ENCODE measurements around the gene ZNF32. TPM values are rescaled to one million over a fixed set of nuclear protein-coding genes. Genes with fewer than 3 reads are reported as not detected.

ZNF32 gene
- total and polyA plus RNA-seq, 2 of the 8 experiments (the other 6 are each of a cell fraction or from before 2014, with no cell fraction given), result 17.2 to 22.5 TPM

GRCh38 chr10:43606323-43607198, 42.1 kb downstream of the ZNF32 start, which contains the start of gene ZNF485:
Gene ZNF485, plus strand, starts transcription at chr10:43606438. Its CDS starts 613 bp downstream, at chr10:43607051.
- peak within 1 kb of the TSS; percentile 75 for H3K18ac ChIP-seq (ENCODE audit: extremely low read depth, low read length)
- DNase-seq (ENCODE audit: low read depth in 1 of 2, low spot score in 2 of 2) (peak; percentile 33 to 85), FAIRE-seq (no peak)
- H4K8ac ChIP-seq (ENCODE audit: extremely low read depth, insufficient read depth, low read length), result 0 out of 2 replicates have a peak within 1 kb of the TSS, but pooled peaks have one; percentile 2
- peak within 1 kb of the TSS; percentile 31 for H2AFZ ChIP-seq (ENCODE audit: low read length)
- H3K27me3 ChIP-seq (replicated peaks in 1 of 4; ENCODE audit: control insufficient read depth in 3 of 4, extremely low read depth in 1 of 4, insufficient read depth in 3 of 4, low read length in 3 of 4), result peaks cover 0 to 5% (median 2%) of the 10 kb centered on the region in 4 experiments; a peak in 2 of 7 replicates
- no peak within 1 kb of the TSS for H2BK120ac ChIP-seq (replicated peaks; ENCODE audit: low read depth, low read length)
- no peaks in the 10 kb centered on the region for H3K79me2 ChIP-seq (ENCODE audit: control insufficient read depth in 1 of 2, insufficient read depth in 2 of 2, low read length in 2 of 2)
- H3K23ac ChIP-seq (ENCODE audit: insufficient read length), result no peak within 1 kb of the TSS
- H3K4me3 ChIP-seq (ENCODE audit: extremely low read depth in 1 of 4, insufficient read depth in 2 of 4, low read depth in 3 of 4, low read length in 4 of 4), result peak within 1 kb of the TSS; percentile 47 to 69 (median 53)
- 0 out of 2 replicates have a peak within 1 kb of the TSS, but pooled peaks have one; percentile 13 for H2BK5ac ChIP-seq (ENCODE audit: low read depth, low read length)
- H2AK5ac ChIP-seq (ENCODE audit: low read depth, low read length), result no peak within 1 kb of the TSS
- no peak within 1 kb of the TSS for H2BK12ac ChIP-seq (ENCODE audit: low read depth, low read length)
- no peak within 1 kb of the TSS for H3K56ac ChIP-seq (replicated peaks; ENCODE audit: insufficient read length, low read depth, low read length)
- H3K9ac ChIP-seq (replicated peaks in 1 of 4; ENCODE audit: extremely low read depth in 1 of 4, low read depth in 3 of 4, low read length in 3 of 4), result peak within 1 kb of the TSS in 3 of 4 experiments; percentile 20 to 46 (median 38); a peak in 4 of 7 replicates
- no peak within 1 kb of the TSS for H3K14ac ChIP-seq (ENCODE audit: insufficient read length)
- 9% methylated on average over 48 of the region's 58 CpGs; no CpG with 5 or more reads in 1 of the 2 experiments for WGBS, 2 experiments (ENCODE audit: extremely low coverage in 1 of 2, insufficient coverage in 1 of 2, insufficient read length in 1 of 2, insufficient replicate concordance in 2 of 2, low coverage in 1 of 2, low lambda C conversion rate in 2 of 2, missing lambda C conversion rate in 1 of 2)
- H2BK20ac ChIP-seq (ENCODE audit: low read length), result no peak within 1 kb of the TSS
- H4K20me1 ChIP-seq (replicated peaks in 1 of 2; ENCODE audit: control insufficient read depth in 1 of 2, insufficient read depth in 2 of 2, low read length in 2 of 2), result no peaks in the 10 kb centered on the region
- H3K23me2 ChIP-seq (ENCODE audit: low read depth, low read length), result no peaks in the 10 kb centered on the region; the same call in 1 of the 2 replicates
- peaks cover 0 to 2% (median 0%) of the 10 kb centered on the region in 4 experiments; a peak in 1 of 7 replicates for H3K4me1 ChIP-seq (replicated peaks in 1 of 4; ENCODE audit: control insufficient read depth in 3 of 4, insufficient read depth in 4 of 4, low read length in 3 of 4)
- ChIA-PET CTCF (ENCODE audit: partially characterized antibody) (no interaction called here), POLR2A (ENCODE audit: partially characterized antibody) (interaction anchor here (0.9 to 1.7 kb wide), 3 partner anchors 17 to 44 kb away, joined by 3 to 4 read pairs (median 3); no protein-coding TSS in a partner anchor)
- peaks cover 5 to 7% of the 10 kb centered on the region in 2 experiments; a peak in 2 of 4 replicates for H3K9me3 ChIP-seq (ENCODE audit: insufficient read depth in 2 of 2, low read depth in 1 of 2, low read length in 1 of 2)
- H2BK15ac ChIP-seq (ENCODE audit: low read length), result no peak within 1 kb of the TSS
- H3K27ac ChIP-seq (ENCODE audit: low read depth, low read length), result no peak within 1 kb of the TSS
- no peaks in the 10 kb centered on the region for H3K79me1 ChIP-seq (ENCODE audit: low read depth, low read length)
- peaks cover 0 to 3% (median 1%) of the 10 kb centered on the region in 4 experiments; a peak in 4 of 8 replicates for H3K36me3 ChIP-seq (ENCODE audit: control insufficient read depth in 2 of 4, insufficient read depth in 4 of 4, low read length in 3 of 4)
- H3K4ac ChIP-seq (replicated peaks; ENCODE audit: insufficient read length, low read depth, low read length), result no peak within 1 kb of the TSS
- H4K5ac ChIP-seq (ENCODE audit: insufficient read length, low read depth, low read length), result no peak within 1 kb of the TSS
- H3K4me2 ChIP-seq (ENCODE audit: insufficient read depth in 1 of 2, low read depth in 2 of 2, low read length in 2 of 2), result peak within 1 kb of the TSS; percentile 64 to 76
- peak within 1 kb of the TSS; percentile 60 for H4K91ac ChIP-seq (replicated peaks; ENCODE audit: insufficient read length, low read length)
- TF ChIP-seq SP1 (IDR thresholded peaks at IDR 0.05; ENCODE audit: low read depth, low read length) (no peak), KDM1A (IDR thresholded peaks at IDR 0.05; ENCODE audit: borderline replicate concordance, low read length) (no peak), SAP30 (IDR thresholded peaks at IDR 0.05; ENCODE audit: insufficient read depth, insufficient replicate concordance, low read length) (no peak), MAX (IDR thresholded peaks at IDR 0.05) (peak; percentile 96), EZH2 (IDR thresholded peaks at IDR 0.05; ENCODE audit: low read depth, low read length, severe bottlenecking) (no peak), CREB1 (IDR thresholded peaks at IDR 0.05) (no peak), SP4 (IDR thresholded peaks at IDR 0.05; ENCODE audit: low read length) (no peak), MAFK (IDR thresholded peaks at IDR 0.05; ENCODE audit: low read depth, low read length) (no peak), TAF7 (optimal IDR thresholded peaks at IDR 0.05; ENCODE audit: borderline replicate concordance, low read depth, low read length) (no peak), SP2 (IDR thresholded peaks at IDR 0.05; ENCODE audit: low read length) (no peak), CEBPB (IDR thresholded peaks at IDR 0.05; ENCODE audit: low read depth, low read length) (no peak), HDAC6 (IDR thresholded peaks at IDR 0.05; ENCODE audit: low read depth, low read length) (no peak)
